ENCODE results near the gene SNX25. TPM values are rescaled to one million over a fixed set of nuclear protein-coding genes. Genes with fewer than 3 reads are reported as not detected.

SNX25 gene
- total and polyA plus RNA-seq, 10 of the 15 experiments (the other 5 are each of a cell fraction or from before 2014, with no cell fraction given): 11.2 to 117 (median 62.8) TPM

GRCh38 chr4:185296665-185297460, 87.5 kb downstream of the SNX25 start (continued):
- TF ChIP-seq SKIL (IDR thresholded peaks at IDR 0.05; ENCODE audit: low read depth, poor library complexity, severe bottlenecking): no peak
- TF ChIP-seq IKZF1 (conservative IDR thresholded peaks at IDR 0.05): no peak
- no peak for TF ChIP-seq NR2C2 (IDR thresholded peaks at IDR 0.05; ENCODE audit: borderline replicate concordance, control insufficient read depth, insufficient read length, low read depth)
- no peak for TF ChIP-seq TAF1 (IDR thresholded peaks at IDR 0.05; ENCODE audit: borderline replicate concordance, low read depth, low read length)
- no peak for TF ChIP-seq KLF5 (IDR thresholded peaks at IDR 0.05; ENCODE audit: partially characterized antibody)
- no peak for TF ChIP-seq HCFC1 (IDR thresholded peaks at IDR 0.05; ENCODE audit: low read length)
- TF ChIP-seq IKZF2 (IDR thresholded peaks at IDR 0.05): no peak
- TF ChIP-seq GABPA (IDR thresholded peaks at IDR 0.05; ENCODE audit: low read depth): no peak
- no peak for TF ChIP-seq BCL3 (IDR thresholded peaks at IDR 0.05; ENCODE audit: borderline replicate concordance, insufficient read depth, low read depth, low read length, poor library complexity, severe bottlenecking)
- no peak for TF ChIP-seq NFIC (IDR thresholded peaks at IDR 0.05; ENCODE audit: low read depth, low read length)
